CD4-positive, alpha-beta T cell treated with Interferon gamma for 1 hour (primary cell): ENCODE data around the gene FSD2.

Experiments used
- DNase-seq: peaks from one replicate; pipeline ENCODE4 v3.0.0-alpha.2; 2020

FSD2 gene, protein sequence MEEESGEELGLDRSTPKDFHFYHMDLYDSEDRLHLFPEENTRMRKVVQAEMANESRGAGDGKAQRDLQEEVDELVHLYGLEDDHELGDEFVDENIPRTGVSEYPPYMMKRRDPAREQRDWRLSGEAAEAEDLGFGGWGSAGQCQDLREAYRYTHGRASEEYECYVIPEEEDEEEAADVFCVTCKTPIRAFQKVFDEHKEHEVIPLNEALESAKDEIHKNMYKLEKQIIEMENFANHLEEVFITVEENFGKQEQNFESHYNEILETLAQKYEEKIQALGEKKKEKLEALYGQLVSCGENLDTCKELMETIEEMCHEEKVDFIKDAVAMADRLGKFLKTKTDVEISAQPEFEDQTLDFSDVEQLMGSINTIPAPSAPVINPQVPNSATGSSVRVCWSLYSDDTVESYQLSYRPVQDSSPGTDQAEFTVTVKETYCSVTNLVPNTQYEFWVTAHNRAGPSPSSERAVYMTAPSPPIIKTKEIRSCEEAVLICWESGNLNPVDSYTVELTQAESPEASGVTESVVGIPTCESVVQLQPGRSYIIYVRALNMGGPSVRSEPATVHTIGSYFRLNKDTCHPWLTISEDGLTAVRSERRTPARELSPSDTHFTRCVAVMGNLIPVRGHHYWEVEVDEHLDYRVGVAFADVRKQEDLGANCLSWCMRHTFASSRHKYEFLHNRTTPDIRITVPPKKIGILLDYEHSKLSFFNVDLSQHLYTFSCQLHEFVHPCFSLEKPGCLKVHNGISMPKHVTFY

GRCh38 chr15:82805994-82806406 is at the start of gene FSD2:
Gene FSD2, minus strand, starts transcription at chr15:82806069. Its CDS starts 18,679 bp downstream, at chr15:82787390.
- DNase-seq, result peak; percentile 35

- DNase-seq, result no peak
These were observed 48.7 kb upstream of the FSD2 start for GRCh38 chr15:82854554-82854953.

DNA sequence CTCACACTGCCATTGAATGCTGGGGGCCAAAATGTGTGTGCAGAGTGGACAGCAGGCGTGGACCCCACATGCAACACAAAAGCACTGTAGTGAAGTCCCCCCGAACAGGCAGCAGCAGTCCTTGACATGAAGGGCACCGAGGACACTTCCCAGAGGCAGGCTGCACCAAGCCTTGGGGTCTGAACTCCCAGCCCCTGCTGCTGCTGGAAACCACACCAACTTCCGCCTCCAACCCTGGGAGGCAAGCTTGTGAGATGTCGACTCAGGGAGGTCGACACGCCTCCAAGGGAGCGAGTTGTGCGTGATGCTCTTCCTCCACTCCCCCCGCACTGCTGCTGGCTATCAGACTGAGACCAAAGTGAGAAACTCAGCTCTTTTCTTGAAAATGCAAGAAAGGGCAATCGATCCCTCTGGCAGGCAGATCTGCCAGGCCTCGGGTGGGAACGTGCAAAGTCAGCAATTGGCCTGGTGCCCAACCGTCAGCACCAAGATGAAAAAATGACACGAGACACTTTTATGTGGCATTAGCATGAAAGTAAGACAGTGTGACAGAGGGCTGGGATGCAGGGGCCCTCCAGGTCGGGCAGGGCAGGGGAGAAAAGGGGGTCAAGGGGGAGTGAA is 47.2 kb upstream of the FSD2 start:
- DNase-seq, result no peak

- no peak for DNase-seq
These were observed 46.2 kb upstream of the FSD2 start for GRCh38 chr15:82851981-82852511.

DNA sequence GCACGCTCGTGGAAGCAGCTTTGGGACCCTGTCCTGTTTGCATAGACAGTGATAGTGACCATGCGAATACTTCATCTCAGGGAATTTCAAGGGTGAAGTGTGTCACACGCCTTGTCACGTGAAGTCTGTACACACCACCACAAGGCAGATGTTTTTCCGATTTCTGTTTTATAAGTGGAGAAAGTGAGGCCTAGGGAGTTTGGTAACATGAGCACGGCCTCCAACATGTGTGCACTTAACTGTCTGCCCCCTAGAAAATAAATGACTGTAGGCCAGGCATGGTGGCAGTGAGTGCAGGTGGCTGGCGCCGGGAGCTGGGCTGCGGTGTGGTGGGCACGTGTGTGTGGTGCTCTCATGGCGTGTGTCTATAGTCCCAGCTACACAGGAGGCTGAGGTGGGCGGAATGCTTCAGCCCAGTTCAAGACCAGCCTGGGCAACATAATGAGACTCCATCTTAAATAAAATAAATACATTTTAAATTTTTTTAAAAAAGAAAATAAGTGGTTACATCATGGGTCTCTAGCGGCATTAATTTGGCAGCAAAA is 45.5 kb upstream of the FSD2 start:
- no peak for DNase-seq

- no peak for DNase-seq
These were observed 44.9 kb upstream of the FSD2 start for GRCh38 chr15:82850731-82851130.

DNA sequence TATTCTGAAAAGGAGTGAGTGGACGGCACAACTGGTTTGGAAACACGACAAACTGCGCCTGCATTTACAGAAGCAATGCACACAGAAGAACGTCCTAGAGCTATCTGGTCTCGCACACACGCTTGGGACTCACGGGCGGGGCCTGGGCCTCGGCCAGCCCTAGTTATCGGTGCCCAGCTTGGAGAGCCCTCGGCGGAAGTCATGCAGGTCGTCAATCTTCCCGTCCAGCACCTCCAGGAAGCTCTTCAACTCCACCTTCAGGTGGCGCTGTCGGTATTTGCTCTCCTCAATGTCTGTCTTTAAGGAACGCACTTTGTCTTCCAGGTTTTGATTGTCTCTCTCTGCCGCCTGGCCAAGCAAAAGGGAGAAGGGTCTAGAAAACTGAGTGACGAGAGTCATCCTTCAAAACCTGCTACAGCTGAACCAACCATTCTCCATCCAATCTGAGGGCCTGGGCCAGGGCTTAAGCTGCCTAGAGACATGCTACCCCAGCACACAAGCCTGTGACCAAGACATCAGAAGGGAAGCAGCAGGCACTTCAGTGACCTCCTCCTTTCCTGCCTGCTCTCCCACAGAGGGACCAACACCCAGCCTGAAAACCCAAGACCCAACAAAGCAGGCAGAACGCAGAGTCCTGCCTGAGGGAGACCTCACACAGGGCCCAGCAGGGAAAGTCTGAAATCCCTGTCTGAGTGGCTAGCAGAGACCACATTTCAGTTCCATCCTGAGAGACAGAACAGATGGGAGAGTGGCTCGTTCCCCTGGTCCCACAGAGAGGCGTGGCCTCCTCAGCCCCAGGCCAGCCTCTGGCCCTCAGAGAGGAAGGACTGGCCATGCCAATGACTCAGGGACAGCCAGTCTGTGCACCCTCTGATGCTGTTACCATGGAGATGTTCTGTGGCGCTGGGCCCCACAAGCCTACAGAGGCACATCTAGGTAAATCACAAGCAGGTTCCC is 44.0 kb upstream of the FSD2 start:
- peak; percentile 55 for DNase-seq

DNA sequence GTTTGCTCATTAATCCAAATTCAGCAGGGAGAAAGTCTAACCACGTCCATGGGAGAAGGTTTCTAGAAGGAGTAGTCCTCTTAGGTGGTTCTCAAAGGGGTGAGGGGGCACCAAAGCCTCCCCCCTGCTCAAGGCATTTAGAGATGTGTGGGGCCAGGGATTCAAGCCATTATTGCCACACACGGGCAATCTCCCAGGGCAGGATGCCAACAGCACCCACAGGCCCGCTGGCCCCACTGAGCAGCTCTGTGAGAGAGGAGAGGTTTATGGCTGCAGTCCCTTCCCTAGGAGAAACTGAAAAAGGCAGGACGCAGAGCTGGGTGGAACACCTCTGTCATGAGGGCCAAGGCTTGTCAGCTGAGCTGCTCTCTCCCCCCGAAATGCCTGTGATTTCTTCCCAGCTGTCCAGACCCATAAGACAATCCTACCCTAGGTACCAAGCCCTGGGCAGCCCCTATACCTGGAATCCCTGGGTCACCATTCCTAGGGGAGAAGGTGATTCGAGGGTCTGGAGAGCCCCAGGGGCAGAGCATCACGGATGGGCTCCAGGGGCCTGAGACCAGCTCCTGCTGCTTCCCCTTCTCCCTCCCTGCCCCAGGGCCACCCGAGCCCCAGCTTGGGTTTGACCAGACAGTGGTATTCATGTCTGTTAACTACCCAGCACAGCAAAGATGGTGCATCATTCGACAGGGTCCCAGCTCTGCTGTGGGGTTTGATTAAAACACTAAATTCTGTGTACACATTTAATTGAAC is 42.5 kb upstream of the FSD2 start:
- DNase-seq, result no peak

GRCh38 chr15:82847703-82848102 is 41.8 kb upstream of the FSD2 start:
- DNase-seq, result no peak

DNA sequence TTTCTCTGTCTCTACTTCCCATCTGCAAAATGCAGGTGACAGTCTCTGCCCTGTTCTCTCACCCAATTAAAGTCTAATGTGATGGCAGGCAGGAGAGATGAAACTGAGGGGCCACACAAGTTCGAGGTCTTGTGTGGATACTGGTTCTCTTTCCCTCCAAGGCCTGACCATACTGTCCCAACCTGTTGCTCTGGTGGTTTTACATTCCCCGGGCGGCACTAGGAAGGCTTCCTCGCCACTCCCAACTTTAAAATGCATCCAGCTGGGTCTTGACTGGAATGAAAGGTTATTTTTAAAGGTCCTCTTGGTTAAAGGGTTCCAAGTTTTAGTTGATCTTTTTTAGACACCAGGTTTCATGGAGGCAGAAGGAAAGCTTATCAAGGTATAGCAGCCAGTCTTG is 40.8 kb upstream of the FSD2 start:
- DNase-seq, result no peak

DNA sequence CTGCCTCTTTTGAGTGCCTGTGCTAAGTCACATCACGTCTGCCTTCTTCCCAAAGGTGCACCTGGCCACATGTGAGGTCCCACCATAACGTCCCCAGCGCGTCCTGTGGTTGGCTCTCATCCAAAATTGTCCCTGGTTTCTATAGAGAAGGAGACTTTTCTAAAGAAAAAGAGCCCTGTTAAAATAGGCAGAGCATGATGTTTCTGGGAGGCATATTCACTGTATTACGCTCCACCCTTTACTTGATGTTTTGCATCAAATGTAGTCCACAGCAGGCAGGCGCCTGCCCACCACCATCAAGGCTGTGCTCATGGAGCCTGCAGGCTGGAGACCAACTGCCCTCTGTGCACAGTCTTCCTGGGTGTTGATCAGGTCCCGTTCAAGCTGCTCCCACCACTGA is 39.8 kb upstream of the FSD2 start:
- DNase-seq, result no peak

DNA sequence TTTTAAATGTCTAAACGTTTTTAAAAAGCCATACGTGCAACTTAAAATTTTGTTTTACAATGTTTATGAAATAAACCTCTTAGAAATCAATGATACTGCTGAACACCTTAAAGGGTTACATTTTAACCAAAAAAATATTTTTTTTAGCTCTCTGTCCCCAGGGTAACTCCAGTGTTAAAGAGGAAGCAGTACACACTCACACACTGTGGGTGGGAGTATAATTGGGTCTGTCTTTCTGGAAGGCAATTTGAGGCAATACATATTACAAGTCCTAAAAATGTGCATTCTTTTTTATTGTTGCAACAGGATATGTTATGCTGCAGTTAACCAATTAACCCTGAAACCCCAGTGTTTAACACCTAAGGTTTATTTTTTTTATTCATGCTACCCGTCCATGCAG is 37.7 kb upstream of the FSD2 start:
- no peak for DNase-seq

GRCh38 chr15:82840166-82840565 is 34.3 kb upstream of the FSD2 start:
- no peak for DNase-seq

DNA sequence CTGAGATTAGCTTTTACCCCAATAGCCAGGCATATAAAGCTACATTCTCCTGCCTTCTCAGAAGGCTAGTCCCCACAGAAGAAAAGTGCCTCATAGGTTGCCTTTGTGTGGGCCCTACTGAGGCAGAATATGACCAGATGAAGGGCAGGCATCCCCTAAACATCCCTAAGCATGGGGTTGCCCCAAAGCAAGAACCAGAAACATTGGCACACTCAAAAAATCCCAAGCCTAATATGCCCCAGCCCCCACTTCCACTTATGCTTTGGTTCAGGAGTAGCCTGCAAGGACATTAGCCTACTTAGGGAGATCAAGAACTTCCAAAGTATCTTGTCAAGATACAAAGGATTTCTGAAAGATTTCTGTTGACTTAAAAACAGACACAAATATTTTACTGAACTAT is 33.3 kb upstream of the FSD2 start:
- DNase-seq, result no peak

GRCh38 chr15:82838096-82838735 is 32.3 kb upstream of the FSD2 start:
- no peak for DNase-seq

DNA sequence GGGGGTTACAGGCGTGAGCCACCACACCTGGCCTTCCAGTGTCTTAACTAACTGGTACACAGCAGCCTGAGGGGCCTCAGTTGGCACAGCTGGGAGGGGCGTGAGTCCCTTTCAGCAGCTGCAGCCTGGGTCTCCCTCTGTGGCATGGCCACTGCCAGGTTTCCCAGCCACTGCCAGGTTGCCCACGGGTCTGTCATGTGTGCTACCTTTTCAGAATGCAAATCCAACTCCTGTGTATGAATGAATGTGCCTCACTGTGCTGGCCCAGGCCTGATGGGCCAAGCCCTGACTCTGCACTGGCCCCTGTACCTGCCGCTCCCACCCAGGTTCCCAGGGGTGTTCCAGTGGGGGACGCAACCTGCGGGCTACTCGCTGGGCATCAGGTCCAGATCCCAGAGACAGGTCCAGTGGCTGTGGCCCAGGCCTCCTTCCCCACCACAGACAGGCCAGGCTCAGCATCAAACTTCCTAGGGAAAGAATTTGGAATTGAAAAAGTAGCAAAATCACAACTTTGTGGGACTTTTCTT is 29.6 kb upstream of the FSD2 start:
- DNase-seq, result no peak

DNA sequence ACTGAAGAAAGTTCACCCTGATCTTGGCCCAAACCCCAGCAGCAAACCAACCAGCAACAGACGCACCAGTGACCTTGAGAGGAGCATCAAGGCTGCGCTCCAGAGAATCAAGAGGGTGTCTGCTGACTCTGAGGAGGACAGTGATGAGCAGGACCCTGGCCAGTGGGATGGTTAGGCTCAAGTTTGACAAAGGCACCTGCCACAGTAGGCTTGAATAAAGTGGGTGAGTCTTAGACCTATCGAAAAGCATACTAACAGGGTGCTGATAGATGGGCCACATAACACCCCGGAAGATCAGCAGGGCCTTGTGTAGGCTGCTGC is 27.5 kb upstream of the FSD2 start:
- no peak for DNase-seq

- no peak for DNase-seq
These were observed 26.9 kb upstream of the FSD2 start for GRCh38 chr15:82832601-82833361.

DNA sequence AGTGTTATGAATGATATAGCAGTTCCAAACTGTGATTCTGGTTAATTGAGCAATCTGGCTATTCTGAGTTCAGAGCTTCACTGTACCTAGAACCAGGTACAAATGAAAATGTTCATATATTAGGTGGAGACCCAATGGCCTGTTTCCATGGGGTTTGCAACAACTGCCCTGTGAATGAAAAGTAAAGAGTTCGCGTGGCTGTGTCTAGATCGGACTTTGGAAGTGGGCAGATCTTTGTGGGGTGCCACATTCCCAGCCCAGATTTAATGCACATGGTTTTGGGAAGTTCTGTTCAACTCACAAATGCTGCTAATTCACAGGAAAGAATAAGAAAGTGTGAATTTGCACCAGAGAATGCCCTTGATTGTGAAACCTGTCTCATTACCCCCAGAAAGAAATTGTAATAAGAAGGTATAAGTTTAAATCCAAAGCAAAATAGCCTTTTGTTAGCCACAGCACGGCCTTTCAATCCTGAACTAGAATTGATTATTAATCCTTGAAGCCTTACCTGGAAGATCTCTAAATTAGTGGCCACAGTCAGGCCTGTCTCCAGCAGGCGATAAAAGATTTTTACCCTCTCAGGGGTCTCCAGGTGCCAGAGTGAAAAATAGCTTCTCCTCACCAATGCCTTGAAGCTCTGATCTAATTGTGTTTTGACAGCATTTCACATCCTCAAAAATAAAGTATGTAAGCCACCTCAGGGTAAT is 26.2 kb upstream of the FSD2 start:
- no peak for DNase-seq
